ENCODE results near the gene APOB.

The APOB gene

DNA sequence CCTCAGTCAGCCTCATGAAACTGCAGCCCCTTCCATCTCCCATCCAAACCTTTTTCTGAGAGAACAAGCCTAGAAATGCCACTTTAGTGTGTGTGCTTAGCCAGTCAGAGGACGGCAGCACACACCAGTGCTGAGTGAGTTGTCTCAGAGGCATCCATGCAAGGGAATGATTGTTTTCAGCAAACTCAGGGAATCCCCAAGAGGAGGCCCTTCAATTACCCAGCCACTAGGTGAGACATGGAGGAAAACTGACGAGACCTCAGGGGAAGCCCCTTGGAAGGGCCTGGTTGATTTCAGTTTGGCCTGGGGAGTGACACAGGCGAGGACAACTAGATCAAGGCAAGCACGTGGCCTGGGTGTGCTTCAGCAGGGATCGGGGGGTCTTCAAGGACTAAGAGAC, 49.7 kb downstream of the APOB start:
- Histone ChIP-seq H4K20me1 (ENCODE audit: control insufficient read depth, insufficient read depth, low read depth, low read length) (no peaks in the 10 kb centered on the region), H3F3A (ENCODE audit: control insufficient read depth, insufficient read depth) (no peaks in the 10 kb centered on the region), H3K4me1 (ENCODE audit: control insufficient read depth, low read length) (no peaks in the 10 kb centered on the region), H3K9me3 (ENCODE audit: control insufficient read depth, insufficient read depth, low read length) (no peaks in the 10 kb centered on the region), H3K27ac (ENCODE audit: low read depth, low read length) (no peak overlapping the region), H3K4me3 (ENCODE audit: low read length) (no peak overlapping the region), H3K9me2 (replicated peaks; ENCODE audit: control insufficient read depth, low read length) (no peaks in the 10 kb centered on the region), H3K4me2 (ENCODE audit: low read length) (no peak overlapping the region), H3K27me3 (ENCODE audit: control insufficient read depth, low read length) (no peaks in the 10 kb centered on the region), H3K36me3 (ENCODE audit: control insufficient read depth, low read length) (no peaks in the 10 kb centered on the region), H3K79me2 (ENCODE audit: control insufficient read depth, low read length) (no peaks in the 10 kb centered on the region)
- no peak for TF ChIP-seq EZH2phosphoT487 (IDR thresholded peaks at IDR 0.05; ENCODE audit: borderline replicate concordance, low read length)
- TF ChIP-seq, protein P1, sequence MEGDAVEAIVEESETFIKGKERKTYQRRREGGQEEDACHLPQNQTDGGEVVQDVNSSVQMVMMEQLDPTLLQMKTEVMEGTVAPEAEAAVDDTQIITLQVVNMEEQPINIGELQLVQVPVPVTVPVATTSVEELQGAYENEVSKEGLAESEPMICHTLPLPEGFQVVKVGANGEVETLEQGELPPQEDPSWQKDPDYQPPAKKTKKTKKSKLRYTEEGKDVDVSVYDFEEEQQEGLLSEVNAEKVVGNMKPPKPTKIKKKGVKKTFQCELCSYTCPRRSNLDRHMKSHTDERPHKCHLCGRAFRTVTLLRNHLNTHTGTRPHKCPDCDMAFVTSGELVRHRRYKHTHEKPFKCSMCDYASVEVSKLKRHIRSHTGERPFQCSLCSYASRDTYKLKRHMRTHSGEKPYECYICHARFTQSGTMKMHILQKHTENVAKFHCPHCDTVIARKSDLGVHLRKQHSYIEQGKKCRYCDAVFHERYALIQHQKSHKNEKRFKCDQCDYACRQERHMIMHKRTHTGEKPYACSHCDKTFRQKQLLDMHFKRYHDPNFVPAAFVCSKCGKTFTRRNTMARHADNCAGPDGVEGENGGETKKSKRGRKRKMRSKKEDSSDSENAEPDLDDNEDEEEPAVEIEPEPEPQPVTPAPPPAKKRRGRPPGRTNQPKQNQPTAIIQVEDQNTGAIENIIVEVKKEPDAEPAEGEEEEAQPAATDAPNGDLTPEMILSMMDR (IDR thresholded peaks at IDR 0.05; ENCODE audit: low read depth, low read length, poor library complexity, severe bottlenecking): no peak

DNA sequence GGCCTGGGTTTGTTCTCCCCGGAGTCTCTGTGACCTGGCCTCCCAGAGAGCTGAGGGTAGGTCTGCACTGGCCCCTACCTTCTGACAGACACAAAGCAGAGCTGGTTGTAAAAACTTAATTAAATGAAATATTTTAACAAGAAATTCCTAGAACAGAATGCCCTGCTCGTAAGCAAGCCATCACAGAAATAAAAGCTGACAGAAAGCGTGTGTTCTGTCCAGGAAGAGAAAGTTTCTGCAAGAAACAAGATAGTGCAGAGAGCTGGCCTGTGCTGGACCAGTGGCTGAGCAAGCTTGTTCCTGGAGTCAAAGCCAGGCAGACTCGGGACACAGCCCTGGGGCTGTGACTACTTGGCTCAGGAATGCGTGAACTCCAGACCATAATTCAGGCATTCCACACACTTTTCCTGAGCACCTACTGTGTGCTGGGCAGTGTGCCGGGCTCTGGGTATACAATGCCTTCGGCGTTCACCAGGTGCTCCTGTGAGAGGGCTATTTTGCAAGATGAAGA, 51.6 kb downstream of the APOB start:
- H3K4me3 ChIP-seq (ENCODE audit: low read length): no peak overlapping the region
- H3F3A ChIP-seq (ENCODE audit: control insufficient read depth, insufficient read depth): no peaks in the 10 kb centered on the region
- no peak overlapping the region for H3K4me2 ChIP-seq (ENCODE audit: low read length)
- TF ChIP-seq EZH2phosphoT487 (IDR thresholded peaks at IDR 0.05; ENCODE audit: borderline replicate concordance, low read length): no peak
- TF ChIP-seq, protein P1 (IDR thresholded peaks at IDR 0.05; ENCODE audit: low read depth, low read length, poor library complexity, severe bottlenecking): no peak
- no peaks in the 10 kb centered on the region for H3K79me2 ChIP-seq (ENCODE audit: control insufficient read depth, low read length)
- no peak overlapping the region for H3K27ac ChIP-seq (ENCODE audit: low read depth, low read length)
- H4K20me1 ChIP-seq (ENCODE audit: control insufficient read depth, insufficient read depth, low read depth, low read length): no peaks in the 10 kb centered on the region
- H3K9me3 ChIP-seq (ENCODE audit: control insufficient read depth, insufficient read depth, low read length): no peaks in the 10 kb centered on the region
- no peaks in the 10 kb centered on the region for H3K9me2 ChIP-seq (replicated peaks; ENCODE audit: control insufficient read depth, low read length)
- H3K36me3 ChIP-seq (ENCODE audit: control insufficient read depth, low read length): no peaks in the 10 kb centered on the region
- no peaks in the 10 kb centered on the region for H3K4me1 ChIP-seq (ENCODE audit: control insufficient read depth, low read length)
- H3K27me3 ChIP-seq (ENCODE audit: control insufficient read depth, low read length): no peaks in the 10 kb centered on the region

DNA sequence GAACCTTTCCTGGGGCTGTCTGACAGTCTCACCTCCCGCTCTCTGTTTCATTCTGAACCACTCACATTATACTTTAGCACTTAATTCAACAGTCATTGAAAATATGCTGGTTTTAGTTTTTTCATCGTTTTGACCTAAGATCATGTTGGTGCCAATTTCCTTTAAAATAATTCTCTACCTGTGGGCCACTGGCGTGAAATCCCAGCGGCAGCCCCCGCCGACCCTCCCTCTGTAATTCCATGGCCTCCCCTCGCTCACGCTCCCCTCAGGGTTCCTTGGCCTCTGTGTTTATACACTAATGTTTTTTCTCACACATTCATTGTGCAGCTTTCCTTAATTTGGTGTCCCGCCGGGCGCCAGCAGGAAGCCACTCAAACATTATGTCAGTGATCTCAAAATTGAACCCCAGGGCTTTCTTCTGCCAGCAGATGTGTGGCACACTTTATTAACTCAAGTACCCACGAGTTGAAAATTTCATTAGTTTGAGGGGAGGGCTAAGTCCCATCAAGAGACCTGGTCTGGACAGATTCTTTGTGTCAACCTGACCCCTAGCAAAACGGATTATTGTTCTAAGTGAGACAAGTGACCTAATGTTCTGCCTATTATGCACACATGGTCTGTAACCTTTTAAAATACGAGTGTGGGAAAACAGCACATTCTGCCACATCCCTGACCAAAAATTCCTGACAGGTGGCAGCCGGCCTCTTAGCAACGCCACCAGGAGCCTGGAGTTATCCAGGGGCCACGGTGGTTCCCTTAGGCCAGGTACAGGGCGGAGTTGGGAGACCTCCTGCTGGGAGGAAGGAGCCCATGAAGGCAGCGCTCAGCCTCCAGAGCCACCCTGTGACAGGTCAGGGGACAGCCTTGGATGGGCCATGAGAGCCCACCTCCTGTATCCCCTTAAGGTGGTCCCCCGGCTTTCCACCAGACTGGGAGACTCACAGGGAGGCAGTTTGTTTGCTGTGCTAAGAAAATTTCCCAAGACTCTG, 53.1 kb downstream of the APOB start:
- Histone ChIP-seq H3K9me2 (replicated peaks; ENCODE audit: control insufficient read depth, low read length) (no peaks in the 10 kb centered on the region), H3K4me1 (ENCODE audit: control insufficient read depth, low read length) (no peaks in the 10 kb centered on the region), H3K27ac (ENCODE audit: low read depth, low read length) (no peak overlapping the region), H4K20me1 (ENCODE audit: control insufficient read depth, insufficient read depth, low read depth, low read length) (no peaks in the 10 kb centered on the region), H3K36me3 (ENCODE audit: control insufficient read depth, low read length) (no peaks in the 10 kb centered on the region), H3K4me3 (ENCODE audit: low read length) (no peak overlapping the region), H3K79me2 (ENCODE audit: control insufficient read depth, low read length) (no peaks in the 10 kb centered on the region), H3K9me3 (ENCODE audit: control insufficient read depth, insufficient read depth, low read length) (no peaks in the 10 kb centered on the region), H3F3A (ENCODE audit: control insufficient read depth, insufficient read depth) (no peaks in the 10 kb centered on the region), H3K4me2 (ENCODE audit: low read length) (no peak overlapping the region), H3K27me3 (ENCODE audit: control insufficient read depth, low read length) (no peaks in the 10 kb centered on the region)
- TF ChIP-seq, protein P1 (IDR thresholded peaks at IDR 0.05; ENCODE audit: low read depth, low read length, poor library complexity, severe bottlenecking): no peak
- no peak for TF ChIP-seq EZH2phosphoT487 (IDR thresholded peaks at IDR 0.05; ENCODE audit: borderline replicate concordance, low read length)

Data from DOHH2 (cell line).